DOHH2 (cell line): ENCODE data around the gene CACNA1D.

Experiments used
- H3F3A ChIP-seq: fragments of 200-600 bp; sonication (generic), shearing (Covaris generic); 2 replicates; pipeline ENCODE4 v1.6.0; 2016; ENCODE audit warnings: antibody characterized with exemption, mild to moderate bottlenecking; ENCODE audit not compliant: control insufficient read depth, insufficient read depth
- H3K27ac ChIP-seq: fragments of 200-600 bp; sonication (generic); 2 replicates; pipeline ENCODE4 v1.5.1; 2014; ENCODE audit warnings: low read depth, mild to moderate bottlenecking, low read length, moderate library complexity
- H3K27me3 ChIP-seq: fragments of 200-600 bp; sonication (generic); 2 replicates; pipeline ENCODE4 v1.6.1; 2014; ENCODE audit warnings: mild to moderate bottlenecking, low read length, mixed read lengths; ENCODE audit not compliant: control insufficient read depth
- H3K36me3 ChIP-seq: fragments of 200-600 bp; sonication (generic); 2 replicates; pipeline ENCODE4 v1.6.1; 2014; ENCODE audit warnings: mild to moderate bottlenecking, low read length, moderate library complexity, mixed read lengths; ENCODE audit not compliant: control insufficient read depth
- H3K4me1 ChIP-seq: fragments of 200-600 bp; sonication (generic); 2 replicates; pipeline ENCODE4 v1.6.1; 2014; ENCODE audit warnings: mild to moderate bottlenecking, low read length, mixed read lengths; ENCODE audit not compliant: control insufficient read depth
- H3K4me2 ChIP-seq: fragments of 200-600 bp; sonication (generic); 2 replicates; pipeline ENCODE4 v1.6.0; 2014; ENCODE audit warnings: mild to moderate bottlenecking, low read length, moderate library complexity
- H3K4me3 ChIP-seq: fragments of 200-600 bp; sonication (generic); 2 replicates; pipeline ENCODE4 v1.5.1; 2014; ENCODE audit warnings: mild to moderate bottlenecking, low read length, mixed read lengths
- H3K79me2 ChIP-seq: fragments of 200-600 bp; sonication (generic); 2 replicates; pipeline ENCODE4 v1.6.1; 2014; ENCODE audit warnings: mild to moderate bottlenecking, low read length, mixed read lengths; ENCODE audit not compliant: control insufficient read depth
- H3K9me2 ChIP-seq: fragments of 200-600 bp; sonication (generic); replicated peaks from 2 replicates; pipeline ENCODE4 v1.6.1; 2014; ENCODE audit warnings: mild to moderate bottlenecking, low read length, mixed read lengths; ENCODE audit not compliant: control insufficient read depth
- H3K9me3 ChIP-seq: fragments of 200-600 bp; sonication (generic); 2 replicates; pipeline ENCODE4 v1.6.1; 2014; ENCODE audit warnings: antibody characterized with exemption, low read length, mixed read lengths; ENCODE audit not compliant: control insufficient read depth, insufficient read depth
- H4K20me1 ChIP-seq: fragments of 200-600 bp; sonication (generic); 2 replicates; pipeline ENCODE4 v1.6.0; 2014; ENCODE audit warnings: low read depth, mild to moderate bottlenecking, antibody characterized with exemption, low read length, moderate library complexity; ENCODE audit not compliant: control insufficient read depth, insufficient read depth
- CTCF ChIP-seq: fragments of 200-600 bp; sonication (generic); IDR thresholded peaks from one replicate; pipeline ENCODE4 v1.5.1; 2014; ENCODE audit warnings: antibody characterized with exemption, mild to moderate bottlenecking, low read depth, low read length; ENCODE audit not compliant: poor library complexity, severe bottlenecking
- EZH2phosphoT487 ChIP-seq: fragments of 200-600 bp; sonication (generic); IDR thresholded peaks from 2 replicates; pipeline ENCODE4 v1.6.1; 2017; ENCODE audit warnings: borderline replicate concordance, mild to moderate bottlenecking, antibody characterized with exemption, low read length, moderate library complexity, mixed read lengths

The CACNA1D gene

GRCh38 chr3:53819163-53819868 lies 324.9 kb downstream of the CACNA1D start:
- H3K27ac ChIP-seq, result no peak overlapping the region
- TF ChIP-seq CTCF, result no peak
- TF ChIP-seq EZH2phosphoT487, result no peak
- H3K36me3 ChIP-seq, result no peaks in the 10 kb centered on the region

GRCh38 chr3:53820084-53820483 lies 325.7 kb downstream of the CACNA1D start:
- H3K27me3 ChIP-seq, result peaks cover 6% of the 10 kb centered on the region; the same call in 1 of the 2 replicates
- no peaks in the 10 kb centered on the region for H3K9me2 ChIP-seq
- H3K27ac ChIP-seq, result no peak overlapping the region
- no peaks in the 10 kb centered on the region for H3K9me3 ChIP-seq
- H3K4me2 ChIP-seq, result no peak overlapping the region
- no peaks in the 10 kb centered on the region for H3K79me2 ChIP-seq
- H3K4me3 ChIP-seq, result no peak overlapping the region
- H3K4me1 ChIP-seq, result no peaks in the 10 kb centered on the region
- no peak for TF ChIP-seq CTCF
- no peak for TF ChIP-seq EZH2phosphoT487
- no peaks in the 10 kb centered on the region for H3F3A ChIP-seq
- H4K20me1 ChIP-seq, result no peaks in the 10 kb centered on the region
- no peaks in the 10 kb centered on the region for H3K36me3 ChIP-seq

More at GRCh38 chr3:53819163-53819868, 324.9 kb downstream of the CACNA1D start:
- H3K4me1 ChIP-seq, result no peaks in the 10 kb centered on the region
- no peaks in the 10 kb centered on the region for H4K20me1 ChIP-seq
- H3K4me2 ChIP-seq, result no peak overlapping the region
- no peaks in the 10 kb centered on the region for H3F3A ChIP-seq
- peaks cover 7% of the 10 kb centered on the region; the same call in 1 of the 2 replicates for H3K27me3 ChIP-seq
- H3K9me3 ChIP-seq, result no peaks in the 10 kb centered on the region
- no peaks in the 10 kb centered on the region for H3K9me2 ChIP-seq
- H3K4me3 ChIP-seq, result no peak overlapping the region
- no peaks in the 10 kb centered on the region for H3K79me2 ChIP-seq

GRCh38 chr3:53820756-53821580 lies 326.6 kb downstream of the CACNA1D start:
- Histone ChIP-seq H3K4me2 (no peak overlapping the region), H3K27ac (no peak overlapping the region), H3K9me2 (no peaks in the 10 kb centered on the region), H3K4me1 (no peaks in the 10 kb centered on the region), H3K79me2 (no peaks in the 10 kb centered on the region), H3K27me3 (0 out of 2 replicates have a peak, but pooled peaks cover 3% of the 10 kb centered on the region), H3K4me3 (no peak overlapping the region), H3K9me3 (no peaks in the 10 kb centered on the region), H4K20me1 (no peaks in the 10 kb centered on the region), H3K36me3 (no peaks in the 10 kb centered on the region), H3F3A (no peaks in the 10 kb centered on the region)
- TF ChIP-seq CTCF (no peak), EZH2phosphoT487 (no peak)
